ENCODE data around the gene PRAC1. TPM values are rescaled to one million over a fixed set of nuclear protein-coding genes. Genes with fewer than 3 reads are reported as not detected.

Gene PRAC1
- polyA plus RNA-seq, 6 donors from 2014 or later, result not detected

- Mint-ChIP-seq H3K4me1 (peaks cover 4 to 20% (median 9%) of the 10 kb centered on the region in 3 donors), H3K4me3 (peak overlapping the region; percentile 16 to 82 (median 50)), H3K27ac (peak overlapping the region in 4 of 6 donors; percentile 54 to 91 (median 60)), H3K36me3 (no peaks in the 10 kb centered on the region), H3K27me3 (peaks cover 74 to 92% (median 81%) of the 10 kb centered on the region in 3 donors), H3K9me3 (peaks cover 0 to 16% (median 4%) of the 10 kb centered on the region in 7 donors)
- DNase-seq, result no peak
- no peak for ATAC-seq (ENCODE audit: low read depth in 2 of 2)
These were observed 16.6 kb upstream of the PRAC1 start for GRCh38 chr17:48738803-48739526.

GRCh38 chr17:48738424-48738802 is 16.1 kb upstream of the PRAC1 start:
- Mint-ChIP-seq H3K36me3 (no peaks in the 10 kb centered on the region), H3K27me3 (peaks cover 75 to 92% (median 81%) of the 10 kb centered on the region in 3 donors), H3K9me3 (peaks cover 0 to 16% (median 4%) of the 10 kb centered on the region in 7 donors), H3K4me1 (peaks cover 9 to 25% (median 14%) of the 10 kb centered on the region in 3 donors), H3K27ac (peak overlapping the region in 1 of 6 donors; percentile 3), H3K4me3 (peak overlapping the region in 2 of 8 donors; percentile 15 to 25)
- DNase-seq (no peak), ATAC-seq (ENCODE audit: low read depth in 2 of 2) (no peak)

GRCh38 chr17:48737330-48738043 is 15.2 kb upstream of the PRAC1 start:
- H3K4me3 Mint-ChIP-seq, result peak overlapping the region in 3 of 8 donors; percentile 37 to 71 (median 61)
- H3K9me3 Mint-ChIP-seq, result peaks cover 0 to 11% (median 4%) of the 10 kb centered on the region in 7 donors
- peak overlapping the region in 1 of 6 donors; percentile 73 for H3K27ac Mint-ChIP-seq
- peaks cover 14 to 33% (median 22%) of the 10 kb centered on the region in 3 donors for H3K4me1 Mint-ChIP-seq
- no peaks in the 10 kb centered on the region for H3K36me3 Mint-ChIP-seq
- peaks cover 74 to 92% (median 81%) of the 10 kb centered on the region in 3 donors for H3K27me3 Mint-ChIP-seq
- ATAC-seq (ENCODE audit: low read depth in 2 of 2) (no peak), DNase-seq (no peak)

- Mint-ChIP-seq H3K4me3 (no peak overlapping the region), H3K27ac (no peak overlapping the region), H3K36me3 (peaks cover 0 to 5% of the 10 kb centered on the region in 2 donors), H3K27me3 (peaks cover 79 to 93% (median 90%) of the 10 kb centered on the region in 3 donors), H3K9me3 (peaks cover 0 to 15% (median 5%) of the 10 kb centered on the region in 7 donors), H3K4me1 (peaks cover 14 to 33% (median 23%) of the 10 kb centered on the region in 3 donors)
- ATAC-seq (ENCODE audit: low read depth in 2 of 2) (no peak), DNase-seq (no peak)
These were observed 12.7 kb upstream of the PRAC1 start for GRCh38 chr17:48735062-48735351.

GRCh38 chr17:48734333-48735061 is 12.2 kb upstream of the PRAC1 start:
- Mint-ChIP-seq H3K27me3 (peaks cover 84 to 95% (median 92%) of the 10 kb centered on the region in 3 donors), H3K9me3 (peaks cover 0 to 15% (median 5%) of the 10 kb centered on the region in 7 donors), H3K27ac (peak overlapping the region in 1 of 6 donors; percentile 80), H3K4me3 (no peak overlapping the region), H3K4me1 (peaks cover 14 to 34% (median 26%) of the 10 kb centered on the region in 3 donors), H3K36me3 (peaks cover 1 to 5% of the 10 kb centered on the region in 2 donors)
- ATAC-seq (ENCODE audit: low read depth in 2 of 2) (no peak), DNase-seq (no peak)

GRCh38 chr17:48733632-48734328 is 11.5 kb upstream of the PRAC1 start:
- Mint-ChIP-seq H3K4me3 (peak overlapping the region in 6 of 8 donors; percentile 10 to 86 (median 68)), H3K27ac (peak overlapping the region in 3 of 6 donors; percentile 2 to 87 (median 83))
- no peak for ATAC-seq (ENCODE audit: low read depth in 2 of 2)

GRCh38 chr17:48732688-48733629 is 10.6 kb upstream of the PRAC1 start:
- no peak overlapping the region for H3K27ac Mint-ChIP-seq

More at GRCh38 chr17:48733632-48734328, 11.5 kb upstream of the PRAC1 start:
- no peak for DNase-seq
- H3K36me3 Mint-ChIP-seq, result peaks cover 5 to 9% of the 10 kb centered on the region in 2 donors
- H3K9me3 Mint-ChIP-seq, result peaks cover 0 to 8% (median 3%) of the 10 kb centered on the region in 7 donors
- peaks cover 12 to 35% (median 25%) of the 10 kb centered on the region in 3 donors for H3K4me1 Mint-ChIP-seq
- H3K27me3 Mint-ChIP-seq, result peaks cover 81 to 95% (median 92%) of the 10 kb centered on the region in 3 donors

GRCh38 chr17:48731355-48731754 is 9.0 kb upstream of the PRAC1 start:
- H3K27ac Mint-ChIP-seq, result no peak overlapping the region
- H3K4me1 Mint-ChIP-seq, result peaks cover 20 to 43% (median 39%) of the 10 kb centered on the region in 3 donors
- no peak overlapping the region for H3K4me3 Mint-ChIP-seq
- H3K9me3 Mint-ChIP-seq, result peaks cover 0 to 6% (median 3%) of the 10 kb centered on the region in 7 donors
- H3K36me3 Mint-ChIP-seq, result peaks cover 5 to 13% of the 10 kb centered on the region in 2 donors
- peaks cover 81 to 97% (median 94%) of the 10 kb centered on the region in 3 donors for H3K27me3 Mint-ChIP-seq
- no peak for DNase-seq
- no peak for ATAC-seq (ENCODE audit: low read depth in 2 of 2)

More at GRCh38 chr17:48732688-48733629, 10.6 kb upstream of the PRAC1 start:
- peaks cover 5 to 13% of the 10 kb centered on the region in 2 donors for H3K36me3 Mint-ChIP-seq
- peaks cover 81 to 95% (median 94%) of the 10 kb centered on the region in 3 donors for H3K27me3 Mint-ChIP-seq
- peak overlapping the region in 7 of 8 donors; percentile 10 to 86 (median 62) for H3K4me3 Mint-ChIP-seq
- DNase-seq (no peak), ATAC-seq (ENCODE audit: low read depth in 2 of 2) (no peak)
- H3K9me3 Mint-ChIP-seq, result peaks cover 0 to 5% (median 3%) of the 10 kb centered on the region in 7 donors
- peaks cover 15 to 38% (median 29%) of the 10 kb centered on the region in 3 donors for H3K4me1 Mint-ChIP-seq

- Mint-ChIP-seq H3K36me3 (peaks cover 5 to 13% of the 10 kb centered on the region in 2 donors), H3K9me3 (peaks cover 0 to 11% (median 3%) of the 10 kb centered on the region in 7 donors), H3K4me3 (peak overlapping the region in 3 of 8 donors; percentile 5 to 33 (median 13)), H3K4me1 (peaks cover 21 to 52% (median 42%) of the 10 kb centered on the region in 3 donors), H3K27me3 (peaks cover 78 to 97% (median 94%) of the 10 kb centered on the region in 3 donors), H3K27ac (peak overlapping the region in 1 of 6 donors; percentile 43)
- ATAC-seq (ENCODE audit: low read depth in 2 of 2) (no peak), DNase-seq (no peak)
These were observed 7.9 kb upstream of the PRAC1 start for GRCh38 chr17:48730240-48730550.

GRCh38 chr17:48729335-48730239 is 7.3 kb upstream of the PRAC1 start:
- Mint-ChIP-seq H3K4me1 (peaks cover 25 to 53% (median 48%) of the 10 kb centered on the region in 3 donors), H3K4me3 (peak overlapping the region in 5 of 8 donors; percentile 4 to 70 (median 50)), H3K27ac (peak overlapping the region in 2 of 6 donors; percentile 19 to 43), H3K36me3 (peaks cover 5 to 13% of the 10 kb centered on the region in 2 donors), H3K9me3 (peaks cover 0 to 11% (median 3%) of the 10 kb centered on the region in 7 donors), H3K27me3 (peaks cover 78 to 97% (median 94%) of the 10 kb centered on the region in 3 donors)
- ATAC-seq (ENCODE audit: low read depth in 2 of 2) (no peak), DNase-seq (no peak)

All from naive B cell (primary cell).